Left renal pelvis (tissue), 4 donors: Measurements from ENCODE around the gene TRMT10A. TPM values are rescaled to one million over a fixed set of nuclear protein-coding genes. Genes with fewer than 3 reads are reported as not detected.
A peak's percentile ranks its signal among the peaks of the same experiment; 100 is the strongest.

Experiments
- DNase-seq, 4 donors: peaks; one replicate each; pipeline ENCODE4 v3.0.0-alpha.2; 2013; ENCODE audit warnings: low read depth in 4 of 4, low spot score in 3 of 4
- polyA plus RNA-seq, 4 donors: library from polyadenylated mRNA; unstranded; fragments of 120-200 nt; gene quantifications; one replicate each; pipeline ENCODE4 v1.2.1, GENCODE V29; 2013; ENCODE audit not compliant: insufficient read length in 4 of 4

Gene TRMT10A
- 10 to 100 TPM; 10.6 to 16.7 (median 15.7) TPM for polyA plus RNA-seq

- peak; percentile 94 to 98 (median 96) for DNase-seq
These were observed at the start of gene TRMT10A for GRCh38 chr4:99563310-99564186. Gene TRMT10A, minus strand, starts transcription at chr4:99564039. Its CDS starts 4,701 bp downstream, at chr4:99559338.

DNA sequence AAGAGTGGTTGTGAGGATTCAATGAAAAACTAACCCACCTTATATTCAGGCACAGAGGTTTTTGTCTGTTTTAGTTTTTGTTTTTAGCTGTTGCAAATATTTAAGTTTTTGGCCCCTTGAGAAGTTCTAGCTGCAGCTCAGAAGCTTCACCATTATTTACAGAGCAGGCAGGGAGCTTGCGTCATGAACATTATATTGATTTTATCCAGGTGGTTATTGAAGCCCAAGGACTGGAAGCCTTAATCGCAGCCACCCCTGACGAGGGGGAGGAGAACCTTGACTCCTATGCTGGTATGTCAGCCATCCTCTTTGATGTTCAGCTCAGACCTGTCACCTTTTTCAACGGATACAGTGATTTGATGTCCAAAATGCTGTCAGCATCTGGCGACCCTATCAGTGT is 48.9 kb upstream of the TRMT10A start:
- no peak for DNase-seq

GRCh38 chr4:99612281-99612680 is 48.4 kb upstream of the TRMT10A start:
- no peak for DNase-seq

DNA sequence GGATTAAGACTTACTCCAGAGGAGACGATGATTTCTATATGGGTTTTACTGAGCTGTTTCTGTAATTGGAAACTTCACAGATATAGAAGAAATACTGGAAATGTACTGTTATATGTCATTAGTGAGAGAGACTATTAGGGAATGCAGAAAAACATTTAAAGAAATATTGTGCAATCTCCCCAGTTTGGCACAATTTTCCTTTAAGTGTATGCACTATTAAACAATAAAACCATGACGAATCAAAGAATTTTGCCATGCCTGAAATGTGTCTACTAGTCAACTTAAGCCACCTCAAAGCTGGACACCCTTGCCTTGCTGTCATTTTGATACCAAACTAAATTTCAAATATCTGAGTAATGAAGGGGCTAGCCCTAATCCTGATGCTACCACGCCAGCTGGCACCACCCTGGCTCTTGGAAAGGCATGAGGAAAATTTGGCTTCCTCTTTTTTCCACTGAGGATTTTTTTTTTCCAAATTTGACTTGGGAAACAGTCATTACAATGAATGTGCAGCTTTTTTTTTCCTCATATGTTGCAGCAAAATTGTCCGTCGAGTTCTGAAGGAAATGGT is 46.9 kb upstream of the TRMT10A start:
- no peak for DNase-seq

DNA sequence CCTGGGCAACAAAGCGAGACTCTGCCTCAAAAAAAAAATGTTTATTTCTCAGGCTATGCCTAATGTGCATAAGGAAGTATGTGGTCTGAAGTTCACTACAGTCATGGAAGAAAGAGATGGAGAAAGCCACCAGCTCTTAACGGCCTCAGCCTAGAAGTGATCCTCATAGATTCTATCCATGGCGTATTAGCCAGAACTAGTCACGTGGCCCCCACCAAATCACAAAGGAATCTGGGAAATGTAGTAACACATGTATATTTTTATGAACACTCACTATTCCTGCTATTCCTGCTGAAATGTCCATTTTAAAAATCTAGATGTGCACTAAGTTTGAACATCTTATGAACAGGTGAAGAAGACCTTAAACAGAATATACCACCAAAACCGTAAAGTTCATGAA is 44.6 kb upstream of the TRMT10A start:
- DNase-seq = no peak

DNA sequence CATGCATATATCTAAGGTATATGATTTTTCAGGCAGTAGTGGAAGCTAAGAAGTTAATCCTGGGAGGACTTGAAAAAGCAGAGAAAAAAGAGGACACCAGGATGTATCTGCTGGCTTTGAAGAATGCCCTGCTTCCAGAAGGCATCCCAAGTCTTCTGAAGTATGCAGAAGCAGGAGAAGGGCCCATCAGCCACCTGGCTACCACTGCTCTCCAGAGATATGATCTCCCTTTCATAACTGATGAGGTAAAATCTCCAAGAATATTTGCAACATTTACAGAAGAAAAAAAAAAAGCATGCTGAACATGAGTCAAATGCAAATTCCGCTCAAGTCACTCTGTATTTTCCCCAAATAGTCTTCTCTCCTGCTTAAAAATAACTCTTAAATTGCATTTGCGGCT is 42.9 kb upstream of the TRMT10A start:
- no peak for DNase-seq

DNA sequence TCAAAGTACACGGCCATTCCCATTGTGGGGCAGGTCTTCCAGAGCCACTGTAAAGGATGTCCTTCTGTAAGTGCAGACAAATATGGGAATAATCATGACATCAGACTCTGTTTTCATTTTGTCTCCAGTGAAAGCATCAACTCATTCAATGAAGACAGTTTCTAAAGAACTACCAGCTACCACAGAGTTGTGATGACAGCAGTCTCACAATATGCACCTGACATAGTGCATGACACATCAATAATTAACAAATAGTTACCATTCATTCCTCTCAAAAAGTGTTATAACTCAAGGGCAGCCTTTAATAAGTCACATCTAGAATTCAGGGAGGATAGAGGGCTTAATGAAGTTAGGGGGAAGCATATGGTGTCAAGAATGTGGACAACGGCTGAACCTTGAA is 31.0 kb upstream of the TRMT10A start:
- no peak for DNase-seq

DNA sequence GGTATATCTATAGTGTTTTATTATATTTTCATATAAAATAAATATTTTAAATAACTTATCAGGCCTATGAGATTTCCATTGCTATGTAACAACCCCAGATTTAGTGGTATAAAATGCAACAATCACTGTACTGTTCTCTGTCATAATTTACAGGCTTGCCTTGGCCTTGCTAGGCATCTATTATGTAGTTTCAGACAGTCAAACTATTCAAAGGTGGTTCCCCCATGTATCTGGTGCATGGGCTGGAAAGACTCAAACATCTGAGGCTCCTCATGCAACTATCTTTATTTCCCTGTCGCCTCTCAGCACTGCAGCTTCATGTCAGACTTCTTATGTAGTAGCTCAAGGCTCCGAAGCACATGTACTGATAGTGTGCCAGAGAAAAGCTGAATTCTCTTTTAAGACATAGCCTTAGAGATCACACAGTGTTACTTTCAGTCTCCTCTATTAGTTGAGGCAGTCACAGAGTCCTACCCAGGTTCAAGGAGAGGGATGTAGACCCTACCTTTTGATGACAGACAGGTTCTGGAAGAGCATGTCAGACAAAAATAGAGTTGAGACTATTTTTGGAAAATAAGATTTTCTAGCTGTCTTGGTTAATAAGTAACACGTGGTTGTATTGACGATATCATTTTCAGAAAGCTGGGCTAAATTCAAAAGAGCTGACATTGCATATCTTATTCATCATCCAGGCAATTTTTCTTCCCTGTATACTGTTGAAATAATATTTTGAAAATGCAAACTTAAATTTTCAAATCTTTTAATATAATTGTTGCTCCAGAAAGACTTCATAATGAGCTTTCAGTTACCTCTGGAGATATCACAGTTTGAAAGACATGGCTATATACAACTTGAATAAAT is 30.2 kb upstream of the TRMT10A start:
- DNase-seq = no peak

DNA sequence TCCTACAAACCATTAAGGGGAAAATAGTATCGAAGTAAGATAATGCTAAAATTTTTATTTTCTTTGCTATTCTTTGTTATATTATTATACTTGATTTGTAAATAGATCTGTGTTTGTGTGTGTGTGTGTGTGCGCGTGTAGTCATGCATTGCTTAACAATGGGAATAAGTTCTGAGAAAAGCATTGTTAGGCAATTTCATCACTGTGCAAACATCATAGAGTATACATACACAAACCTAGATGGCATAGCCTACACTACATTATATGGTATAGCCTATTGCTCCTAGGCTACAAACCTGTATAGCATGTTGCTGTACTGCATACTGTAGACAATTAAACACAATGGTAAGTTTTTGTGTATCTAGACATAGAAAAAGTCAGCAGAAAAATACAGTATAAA is 27.9 kb upstream of the TRMT10A start:
- no peak for DNase-seq

- DNase-seq = no peak
These were observed 24.0 kb upstream of the TRMT10A start for GRCh38 chr4:99587803-99588202.

GRCh38 chr4:99587309-99587708 is 23.5 kb upstream of the TRMT10A start:
- no peak for DNase-seq

- DNase-seq = no peak
These were observed 23.0 kb upstream of the TRMT10A start for GRCh38 chr4:99586797-99587196.

- no peak for DNase-seq
These were observed 22.5 kb upstream of the TRMT10A start for GRCh38 chr4:99586322-99586721.

DNA sequence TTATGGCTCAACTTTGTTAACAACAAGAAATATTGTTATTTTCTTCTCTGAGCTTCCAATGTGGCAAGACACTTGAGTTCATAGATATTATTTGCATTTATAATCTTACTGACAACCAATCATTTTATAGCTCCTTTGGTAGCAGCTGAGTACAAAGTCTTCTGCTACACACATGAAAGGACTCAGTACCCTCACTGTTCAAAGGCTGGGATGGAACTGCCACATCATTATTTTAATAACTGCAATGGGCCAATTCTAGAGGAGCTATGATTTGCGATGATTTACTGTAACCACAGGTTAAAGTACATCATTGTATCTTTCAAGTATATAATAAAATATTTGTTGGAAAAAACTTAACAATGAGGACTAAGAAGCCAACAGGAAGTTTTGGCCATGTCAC is 21.7 kb upstream of the TRMT10A start:
- no peak for DNase-seq

DNA sequence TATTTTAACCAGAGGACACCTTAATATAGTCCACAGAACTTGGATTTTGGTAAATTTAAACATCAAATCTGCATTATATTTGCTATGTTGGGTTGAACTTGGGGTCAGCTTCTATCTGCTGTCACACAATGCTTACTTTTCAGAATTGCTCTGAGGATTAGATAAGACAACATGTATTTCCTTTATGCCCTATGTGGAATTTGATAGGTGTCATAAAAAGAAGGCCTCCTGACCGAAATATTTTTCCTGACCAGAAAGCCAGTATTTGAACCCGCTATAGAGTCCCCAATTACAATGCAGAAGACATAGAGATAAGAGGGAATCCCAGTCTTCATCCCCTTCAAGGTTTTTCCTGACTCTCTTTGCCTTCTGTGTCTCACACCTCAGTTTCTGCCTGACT is 14.9 kb upstream of the TRMT10A start:
- DNase-seq = no peak

DNA sequence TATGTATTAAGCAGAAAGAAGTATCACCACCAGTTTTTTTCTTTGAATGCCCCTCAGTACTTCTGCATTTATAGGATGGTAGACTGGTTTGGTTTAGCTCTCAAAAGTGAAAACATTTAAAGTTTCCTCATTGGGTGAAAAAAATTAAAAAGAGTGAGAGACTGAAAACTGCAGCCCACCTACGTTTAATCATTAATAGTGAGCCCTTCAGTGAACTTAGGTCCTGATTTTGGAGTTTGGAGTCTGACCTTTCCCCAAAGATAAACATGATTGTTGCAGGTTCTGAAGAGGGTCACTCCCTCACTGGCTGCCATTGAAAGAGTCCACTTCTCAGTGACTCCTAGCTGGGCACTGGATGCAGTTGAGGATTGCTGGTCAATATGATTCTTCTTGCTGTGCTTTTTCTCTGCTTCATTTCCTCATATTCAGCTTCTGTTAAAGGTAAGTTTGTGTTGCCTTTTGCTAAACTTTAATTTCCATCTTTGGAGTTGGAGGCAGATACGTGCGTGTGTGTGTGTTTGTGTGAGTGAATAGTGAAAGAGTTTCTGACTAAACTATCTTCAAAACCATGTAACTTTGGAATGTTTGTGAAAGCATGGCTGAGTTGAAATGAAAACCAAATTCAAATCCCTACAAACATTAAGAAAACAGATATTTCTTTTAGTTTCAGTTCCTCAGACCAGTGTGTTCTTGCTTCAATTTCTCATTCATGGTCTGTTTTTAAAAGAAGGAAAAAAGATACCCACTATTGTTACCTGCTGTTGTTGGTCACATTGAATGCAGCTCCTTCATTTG is 10.9 kb upstream of the TRMT10A start, which contains the start of gene MTTP:
Gene MTTP (plus strand): TSS at position 295 of the 795 bp plus-strand sequence. CDS start 86 bp downstream, at position 381.
- no peak for DNase-seq

GRCh38 chr4:99573735-99574368 is 10.0 kb upstream of the TRMT10A start:
- DNase-seq = no peak

DNA sequence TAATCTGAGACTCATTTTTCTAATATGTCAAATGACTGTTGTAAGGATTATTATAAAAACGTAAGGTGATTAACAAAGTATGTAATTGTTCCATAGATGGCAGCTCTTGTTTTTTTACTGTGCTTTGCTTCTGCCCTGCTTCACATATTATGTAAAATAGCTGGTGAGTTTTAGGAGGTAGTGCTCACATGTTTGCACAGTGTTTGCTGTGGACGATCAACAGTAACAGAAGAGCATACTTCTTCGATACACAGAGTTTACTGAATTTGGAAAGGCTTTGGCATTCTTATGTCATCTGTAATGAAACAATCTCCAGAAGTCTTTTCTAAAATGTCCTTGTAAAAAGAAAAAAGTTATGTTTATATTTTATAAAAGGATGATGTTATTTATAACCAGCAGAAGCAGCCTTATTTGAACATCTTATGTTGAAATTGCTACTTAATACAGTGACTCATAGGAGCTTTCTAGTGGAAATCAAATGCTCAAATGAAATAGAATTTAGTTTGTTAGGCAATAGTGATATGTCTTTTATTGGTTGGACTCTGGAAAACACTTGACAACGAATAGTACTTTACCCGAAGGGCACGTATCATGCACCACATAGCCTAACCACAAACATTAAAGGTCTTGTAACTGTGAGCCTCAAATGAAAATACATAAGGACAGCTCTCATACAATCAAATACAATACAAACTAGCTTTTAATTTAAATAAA is 8.8 kb upstream of the TRMT10A start:
- no peak for DNase-seq

- DNase-seq = no peak
These were observed 8.0 kb upstream of the TRMT10A start for GRCh38 chr4:99571883-99572282.
